H9 (cell line): ENCODE measurements around the gene TFR2. TPM values are rescaled to one million over a fixed set of nuclear protein-coding genes. Genes with fewer than 3 reads are reported as not detected.

Source experiments
- DNase-seq: peaks from one replicate; pipeline ENCODE4 v3.0.0-alpha.2; 2017
- H2AFZ ChIP-seq: one replicate; pipeline ENCODE4 v1.6.1; 2013; ENCODE audit warnings: mild to moderate bottlenecking, low read length, control low read depth, moderate library complexity
- H2AK5ac ChIP-seq: 2 replicates; pipeline ENCODE4 v1.6.1; 2013; ENCODE audit warnings: low read length, control low read depth, mixed read lengths; ENCODE audit not compliant: insufficient read length
- H2BK120ac ChIP-seq: one replicate; pipeline ENCODE4 v1.6.1; 2013; ENCODE audit warnings: low read depth, mild to moderate bottlenecking, low read length, control low read depth, inconsistent platforms; ENCODE audit not compliant: poor library complexity, severe bottlenecking
- H2BK12ac ChIP-seq: 2 replicates; pipeline ENCODE4 v1.6.1; 2013; ENCODE audit warnings: low read length, control low read depth, mixed read lengths, low read depth; ENCODE audit not compliant: insufficient read length
- H2BK15ac ChIP-seq: 2 replicates; pipeline ENCODE4 v1.6.1; 2013; ENCODE audit warnings: low read depth, low read length, control low read depth
- H2BK20ac ChIP-seq: one replicate; pipeline ENCODE4 v1.6.1; 2013; ENCODE audit warnings: low read depth, mild to moderate bottlenecking, low read length, control low read depth, inconsistent platforms; ENCODE audit not compliant: poor library complexity, severe bottlenecking
- H2BK5ac ChIP-seq: 2 replicates; pipeline ENCODE4 v1.6.1; 2013; ENCODE audit warnings: low read length, control low read depth, mixed read lengths; ENCODE audit not compliant: insufficient read length
- H3K14ac ChIP-seq: 2 replicates; pipeline ENCODE4 v1.6.1; 2013; ENCODE audit warnings: low read length, control low read depth; ENCODE audit not compliant: insufficient read depth
- H3K18ac ChIP-seq: 2 replicates; pipeline ENCODE4 v1.6.1; 2013; ENCODE audit warnings: low read depth, mild to moderate bottlenecking, mixed read lengths, low read length, control low read depth; ENCODE audit not compliant: insufficient read length
- H3K23ac ChIP-seq: 2 replicates; pipeline ENCODE4 v1.6.1; 2013; ENCODE audit warnings: low read length, control low read depth, mixed read lengths, low read depth; ENCODE audit not compliant: insufficient read length
- H3K23me2 ChIP-seq: 2 replicates; pipeline ENCODE4 v1.6.1; 2013; ENCODE audit warnings: low read depth, mild to moderate bottlenecking, mixed read lengths, low read length, control low read depth; ENCODE audit not compliant: insufficient read length, poor library complexity, severe bottlenecking
- H3K27ac ChIP-seq: 2 replicates; pipeline ENCODE4 v1.5.1; 2013; ENCODE audit warnings: low read length, control low read depth, mixed read lengths, low read depth; ENCODE audit not compliant: insufficient read length
- H3K27me3 ChIP-seq: 2 replicates; pipeline ENCODE4 v1.6.1; 2013; ENCODE audit warnings: low read length, control low read depth, inconsistent platforms; ENCODE audit not compliant: insufficient read depth
- H3K4ac ChIP-seq: 2 replicates; pipeline ENCODE4 v1.6.1; 2013; ENCODE audit warnings: low read depth, mild to moderate bottlenecking, control low read depth, inconsistent platforms, low read length, moderate library complexity
- H3K4me1 ChIP-seq: 2 replicates; pipeline ENCODE4 v1.6.1; 2013; ENCODE audit warnings: low read length, control low read depth, inconsistent platforms; ENCODE audit not compliant: insufficient read depth
- H3K4me2 ChIP-seq: 2 replicates; pipeline ENCODE4 v1.6.1; 2013; ENCODE audit warnings: low read length, control low read depth, mixed read lengths; ENCODE audit not compliant: insufficient read length, insufficient read depth
- H3K56ac ChIP-seq: 2 replicates; pipeline ENCODE4 v1.6.1; 2013; ENCODE audit warnings: low read depth, mild to moderate bottlenecking, mixed read lengths, low read length, control low read depth; ENCODE audit not compliant: insufficient read length
- H3K79me1 ChIP-seq: 2 replicates; pipeline ENCODE4 v1.6.1; 2013; ENCODE audit warnings: low read depth, mild to moderate bottlenecking, moderate library complexity, low read length, control low read depth, inconsistent platforms; ENCODE audit not compliant: insufficient read depth, poor library complexity, severe bottlenecking
- H3K79me2 ChIP-seq: 2 replicates; pipeline ENCODE4 v1.6.1; 2013; ENCODE audit warnings: low read length, control low read depth, inconsistent platforms; ENCODE audit not compliant: insufficient read depth
- H3K9ac ChIP-seq: 2 replicates; pipeline ENCODE4 v1.6.1; 2013; ENCODE audit warnings: low read length, control low read depth, mixed read lengths; ENCODE audit not compliant: insufficient read length; ENCODE audit errors: extremely low read depth
- H3K9me3 ChIP-seq: one replicate; pipeline ENCODE4 v1.6.1; 2013; ENCODE audit warnings: low read depth, low read length, inconsistent platforms; ENCODE audit not compliant: control insufficient read depth
- H3T11ph ChIP-seq: one replicate; pipeline ENCODE4 v1.6.1; 2013; ENCODE audit warnings: mild to moderate bottlenecking, low read length, control low read depth, inconsistent platforms
- H4K20me1 ChIP-seq: one replicate; pipeline ENCODE4 v1.6.1; 2013; ENCODE audit not compliant: control insufficient read depth, insufficient read length, insufficient read depth
- H4K5ac ChIP-seq: 2 replicates; pipeline ENCODE4 v1.6.1; 2013; ENCODE audit warnings: low read depth, mild to moderate bottlenecking, mixed read lengths, low read length, control low read depth; ENCODE audit not compliant: insufficient read length
- H4K8ac ChIP-seq: replicated peaks from 2 replicates; pipeline ENCODE4 v1.6.1; 2013; ENCODE audit warnings: low read length, control low read depth, mixed read lengths, low read depth; ENCODE audit not compliant: insufficient read length
- H4K91ac ChIP-seq: 2 replicates; pipeline ENCODE4 v1.6.1; 2013; ENCODE audit warnings: low read depth, mild to moderate bottlenecking, moderate library complexity, mixed read lengths, low read length, control low read depth; ENCODE audit not compliant: insufficient read length
- H3K27ac Mint-ChIP-seq, 3 experiments: 2 replicates in 2 of 3; 3 replicates in 1 of 3; pipeline ENCODE4 v1.8.0; 2020 to 2021; ENCODE audit warnings: mixed read lengths in 3 of 3, mild to moderate bottlenecking in 1 of 3, moderate library complexity in 1 of 3
- H3K27me3 Mint-ChIP-seq: 2 replicates; pipeline ENCODE4 v1.8.0; 2021; ENCODE audit warnings: low read depth, mild to moderate bottlenecking, moderate library complexity, mixed read lengths
- H3K36me3 Mint-ChIP-seq, 3 experiments: 2 replicates in 2 of 3; 3 replicates in 1 of 3; pipeline ENCODE4 v1.8.0; 2020 to 2021; ENCODE audit warnings: low read depth in 3 of 3, mixed read lengths in 3 of 3; ENCODE audit not compliant: insufficient read depth in 1 of 3
- H3K4me1 Mint-ChIP-seq, 2 experiments: 2 replicates each; pipeline ENCODE4 v1.8.0; 2020; ENCODE audit warnings: mixed read lengths in 2 of 2
- H3K4me3 Mint-ChIP-seq, 2 experiments: 2 replicates in 1 of 2; 3 replicates in 1 of 2; pipeline ENCODE4 v1.8.0; 2020 to 2021; ENCODE audit warnings: mild to moderate bottlenecking in 2 of 2, mixed read lengths in 2 of 2, moderate library complexity in 1 of 2
- H3K9me3 Mint-ChIP-seq, 2 experiments: 2 replicates in 1 of 2; 3 replicates in 1 of 2; pipeline ENCODE4 v1.8.0; 2020; ENCODE audit warnings: mild to moderate bottlenecking in 2 of 2, mixed read lengths in 2 of 2, moderate library complexity in 1 of 2
- CTCF ChIP-seq: fragments of 200-600 bp; sonication (generic); conservative IDR thresholded peaks from 3 replicates; pipeline ENCODE4 v1.8.0; 2021; ENCODE audit warnings: antibody characterized with exemption, mild to moderate bottlenecking
- WGBS: extraction: QIAGEN DNeasy Blood & Tissue Kit; methylation state at CpG from one replicate; pipeline ENCODE4 v1.1.7; 2013; ENCODE audit warnings: missing lambda C conversion rate, low lambda C conversion rate, mixed read lengths; ENCODE audit not compliant: insufficient read length; ENCODE audit errors: extremely low coverage; 5-methylcytosine and 5-hydroxymethylcytosine counted together
- total RNA-seq: library from RNA; stranded (reverse); gene quantifications from 2 replicates; pipeline ENCODE4 v1.2.1, GENCODE V29; 2021

The TFR2 gene
- total RNA-seq, 1 experiment from 2014 or later: 2.3 TPM

GRCh38 chr7:100580466-100581283 is 60.7 kb downstream of the TFR2 start:
- peaks cover 4% of the 10 kb centered on the region; the same call in 1 of the 2 replicates for H3K4me1 ChIP-seq
- H4K91ac ChIP-seq: no peak overlapping the region
- Mint-ChIP-seq H3K4me3 (no peak overlapping the region), H3K27ac (no peak overlapping the region; a peak in 1 of 7 replicates), H3K9me3 (no peaks in the 10 kb centered on the region), H3K4me1 (peaks cover 22 to 25% of the 10 kb centered on the region in 2 experiments), H3K36me3 (peaks cover 13 to 25% (median 23%) of the 10 kb centered on the region in 3 experiments; a peak in 6 of 7 replicates), H3K27me3 (no peaks in the 10 kb centered on the region)
- peaks cover 8% of the 10 kb centered on the region for H3K23me2 ChIP-seq
- H3K27ac ChIP-seq: no peak overlapping the region
- no peak overlapping the region for H2BK5ac ChIP-seq
- 100% methylated on average over 2 of the region's 11 CpGs for WGBS
- no peak overlapping the region for H2BK15ac ChIP-seq
- H3T11ph ChIP-seq: no peak overlapping the region
- H2AK5ac ChIP-seq: no peak overlapping the region
- H2BK120ac ChIP-seq: no peak overlapping the region
- no peak overlapping the region for H3K9ac ChIP-seq
- H3K56ac ChIP-seq: no peak overlapping the region
- no peak overlapping the region for H2AFZ ChIP-seq
- TF ChIP-seq CTCF: no peak
- no peak overlapping the region for H3K4ac ChIP-seq
- no peak overlapping the region for H3K18ac ChIP-seq
- no peaks in the 10 kb centered on the region for H3K27me3 ChIP-seq
- no peak overlapping the region for H4K8ac ChIP-seq
- DNase-seq: no peak
- no peaks in the 10 kb centered on the region for H3K9me3 ChIP-seq
- H3K23ac ChIP-seq: no peak overlapping the region
- no peaks in the 10 kb centered on the region for H4K20me1 ChIP-seq
- H3K79me1 ChIP-seq: no peaks in the 10 kb centered on the region
- H3K79me2 ChIP-seq: no peaks in the 10 kb centered on the region
- no peak overlapping the region for H3K14ac ChIP-seq
- no peak overlapping the region for H2BK20ac ChIP-seq
- no peak overlapping the region for H4K5ac ChIP-seq
- H3K4me2 ChIP-seq: no peak overlapping the region
- H2BK12ac ChIP-seq: no peak overlapping the region
